HG03097 (cell line): ENCODE measurements around the gene COL4A2.
A peak's percentile ranks its signal among the peaks of the same experiment; 100 is the strongest.

Experiments used
- ATAC-seq: cut with Tn5 transposase; IDR thresholded peaks from one replicate; pipeline ENCODE4 v1.9.1; 2021; ENCODE audit not compliant: unreplicated experiment, low FRiP score

Gene COL4A2

DNA sequence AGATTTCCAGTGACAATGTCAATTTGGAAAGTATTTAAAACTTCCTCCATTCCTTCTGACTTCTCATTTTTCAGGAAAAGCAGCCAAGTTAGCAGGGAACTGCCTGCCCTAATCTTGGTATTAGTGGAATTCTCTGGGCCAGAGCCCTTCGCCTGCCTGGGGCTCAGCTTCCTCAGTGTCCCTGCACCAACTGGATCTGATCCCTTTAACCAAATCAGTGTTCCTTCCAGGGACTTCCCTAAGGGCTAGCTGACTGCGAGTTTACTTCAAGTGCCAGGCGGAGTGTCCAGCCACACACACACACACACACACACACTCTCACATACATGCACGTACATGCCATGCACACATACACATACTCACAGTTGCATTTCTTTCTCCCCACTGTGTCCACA, 234.4 kb downstream of the COL4A2 start:
- ATAC-seq = no peak

DNA sequence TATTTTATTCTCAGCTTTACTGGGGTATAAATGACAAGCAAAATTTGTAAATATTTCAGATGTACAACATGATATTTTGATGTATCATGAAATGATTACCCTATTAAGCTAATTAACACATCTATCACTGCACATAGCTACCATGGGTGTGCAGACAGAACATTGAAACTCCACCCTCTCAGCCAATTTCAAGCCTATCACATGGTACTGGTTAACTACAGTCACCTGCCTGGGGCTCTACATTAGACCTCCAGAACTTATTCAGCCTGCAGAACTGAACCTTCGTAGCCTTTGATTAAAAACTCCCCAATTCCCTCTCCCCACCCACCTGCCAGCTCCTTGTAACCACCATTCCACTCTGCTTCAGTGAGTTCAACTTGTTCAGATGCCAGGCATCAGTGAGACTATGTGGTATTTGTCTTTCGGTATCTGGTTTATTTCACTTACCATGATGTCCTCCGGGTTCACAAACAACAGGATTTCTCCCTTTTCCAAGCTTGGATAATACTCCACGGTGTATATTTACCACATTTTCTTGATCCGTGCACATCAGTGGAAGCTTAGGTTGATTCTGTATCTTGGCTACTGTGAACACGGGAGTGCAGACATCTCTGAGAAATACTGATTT, 235.2 kb downstream of the COL4A2 start:
- ATAC-seq = no peak

- ATAC-seq = no peak
Observed at GRCh38 chr13:110546378-110546777, 239.3 kb downstream of the COL4A2 start.

DNA sequence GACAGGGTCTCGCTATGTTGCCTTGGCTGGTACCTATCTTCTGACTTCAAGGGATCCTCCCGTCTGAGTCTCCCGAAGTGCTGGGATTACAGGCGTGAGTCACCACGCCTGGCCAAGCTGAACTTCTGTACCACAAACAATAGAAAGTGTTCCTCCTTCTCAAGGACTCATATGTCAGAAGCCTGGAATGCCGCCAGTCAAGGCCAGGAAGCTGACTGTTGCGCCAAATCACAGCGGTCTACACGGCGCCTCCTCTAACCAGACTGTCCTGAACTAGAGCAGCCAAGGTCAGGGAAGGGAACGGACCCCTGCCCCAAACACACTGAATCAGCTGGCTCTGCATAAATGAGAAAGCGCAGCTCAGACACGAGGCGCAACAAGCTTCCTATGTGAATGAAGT, 239.8 kb downstream of the COL4A2 start:
- no peak for ATAC-seq

GRCh38 chr13:110548891-110549794, 242.1 kb downstream of the COL4A2 start:
- no peak for ATAC-seq

- ATAC-seq = no peak
Observed at GRCh38 chr13:110549795-110550160, 242.7 kb downstream of the COL4A2 start.

GRCh38 chr13:110551284-110551683, 244.2 kb downstream of the COL4A2 start:
- no peak for ATAC-seq

GRCh38 chr13:110552767-110553166, 245.7 kb downstream of the COL4A2 start:
- ATAC-seq = no peak

- no peak for ATAC-seq
Observed at GRCh38 chr13:110553417-110553816, 246.3 kb downstream of the COL4A2 start.

GRCh38 chr13:110554227-110554836, 247.2 kb downstream of the COL4A2 start:
- ATAC-seq = no peak

DNA sequence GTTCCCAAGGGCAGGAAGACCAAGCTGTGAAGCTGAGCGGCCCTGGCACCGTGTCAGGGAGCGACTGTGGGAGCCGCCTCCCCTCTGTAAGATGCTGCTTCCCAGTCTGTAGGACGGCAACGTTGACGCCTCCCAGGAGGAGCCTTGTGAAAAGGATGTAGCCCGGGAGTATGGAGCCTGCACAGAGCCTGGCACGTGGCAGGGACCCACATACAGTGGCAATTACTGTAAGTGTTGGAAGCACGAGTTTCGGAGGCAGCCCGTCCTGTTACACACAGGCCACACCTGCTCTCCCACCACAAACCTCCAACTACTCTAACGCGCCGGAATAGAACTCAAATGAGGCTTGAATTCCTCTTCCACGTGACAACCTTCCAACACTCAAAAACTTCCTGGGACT, 247.9 kb downstream of the COL4A2 start:
- ATAC-seq = no peak

GRCh38 chr13:110555601-110556223, 248.6 kb downstream of the COL4A2 start:
- ATAC-seq = no peak

DNA sequence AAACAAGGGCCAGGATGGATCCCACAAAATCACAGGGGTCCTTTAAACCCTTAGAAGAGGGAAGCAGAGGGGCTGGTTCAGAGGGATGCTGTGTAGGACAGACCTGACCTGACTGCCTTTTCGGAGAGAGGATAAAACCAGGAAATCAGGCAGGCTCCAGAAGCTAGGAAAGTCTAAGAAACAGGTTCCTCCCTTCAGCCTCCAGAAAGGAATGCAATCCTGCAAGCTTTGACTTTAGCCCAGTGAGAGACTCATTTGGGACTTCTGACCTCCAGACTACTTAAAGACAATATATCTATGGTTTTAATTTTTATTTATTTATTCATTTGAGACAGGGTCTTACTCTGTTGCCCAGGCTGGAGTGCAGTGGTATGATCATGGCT, 249.1 kb downstream of the COL4A2 start:
- ATAC-seq = no peak

- no peak for ATAC-seq
Observed at GRCh38 chr13:110557082-110557481, 250.0 kb downstream of the COL4A2 start.

GRCh38 chr13:110557610-110558305, 250.7 kb downstream of the COL4A2 start:
- no peak for ATAC-seq

- no peak for ATAC-seq
Observed at GRCh38 chr13:110559429-110559943, 252.4 kb downstream of the COL4A2 start.

DNA sequence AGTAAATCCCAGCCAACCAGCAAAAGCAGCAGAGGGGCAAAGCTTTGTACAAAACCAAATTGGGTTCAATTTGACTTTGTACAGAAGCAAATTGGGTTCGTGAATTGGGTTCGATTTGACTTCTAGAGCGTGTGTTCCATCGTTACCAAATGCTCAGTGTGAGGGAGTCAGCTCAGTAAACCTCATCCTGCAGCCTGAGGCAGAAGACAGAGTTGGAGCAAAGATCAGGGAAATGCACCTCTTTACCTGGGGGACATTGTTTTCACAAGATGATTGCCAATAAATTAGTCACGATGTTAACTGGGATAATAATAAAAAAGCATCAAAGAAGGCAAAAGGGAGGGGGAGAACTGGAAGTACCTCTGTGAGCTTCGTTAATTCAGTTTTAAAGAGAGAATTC, 252.9 kb downstream of the COL4A2 start:
- no peak for ATAC-seq

GRCh38 chr13:110560601-110561343, 253.7 kb downstream of the COL4A2 start:
- ATAC-seq = peak; percentile 18

DNA sequence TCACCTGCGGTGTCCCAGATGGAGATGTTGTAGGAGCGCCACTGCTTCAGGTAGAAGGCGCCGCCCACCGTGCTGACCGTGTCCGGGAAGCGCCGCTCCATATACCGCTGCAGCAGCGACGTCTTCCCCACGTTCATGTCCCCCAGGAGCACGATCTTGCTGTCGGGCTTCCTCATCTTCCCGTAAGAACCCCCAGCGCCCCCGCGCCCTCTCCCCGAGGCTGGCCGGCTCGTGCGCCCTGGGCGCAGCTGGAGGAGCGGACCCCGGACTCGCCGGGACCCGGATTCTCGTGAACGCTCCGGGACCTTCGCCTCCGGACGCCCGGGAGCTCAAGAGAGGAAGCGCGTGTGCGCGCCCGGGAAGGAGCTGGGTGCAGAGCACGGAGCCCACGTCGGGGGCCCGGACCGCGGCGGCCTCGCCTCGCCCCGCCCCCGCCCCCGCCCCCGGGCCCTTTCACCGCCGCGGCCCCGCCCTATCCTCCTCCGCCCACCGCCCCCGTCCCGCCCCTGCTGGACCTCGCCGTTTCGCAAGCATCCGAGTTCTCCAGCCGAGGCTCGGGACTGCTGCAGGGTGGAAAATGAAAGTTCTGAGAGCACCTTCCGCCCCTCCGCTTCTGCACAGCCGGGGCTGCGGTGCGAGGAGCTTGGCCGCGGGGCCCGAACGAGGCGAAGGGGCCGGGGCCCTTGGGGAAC, 254.4 kb downstream of the COL4A2 start, which contains the start of gene RAB20:
Gene RAB20 (minus strand): TSS at position 379 of the 692 bp plus-strand sequence. CDS start 203 bp downstream, at position 176.
- ATAC-seq = peak; percentile 81
